ENCODE data around the gene BTBD2. TPM values are rescaled to one million over a fixed set of nuclear protein-coding genes. Genes with fewer than 3 reads are reported as not detected.

Gene BTBD2
- total and polyA plus RNA-seq, 4 donors: 45.6 to 183 (median 111) TPM

- H3K4me3 ChIP-seq (ENCODE audit: low read depth, low read length): no peak overlapping the region
- no peak overlapping the region for H3K27ac ChIP-seq (ENCODE audit: low read depth, low read length)
- no peak for DNase-seq (ENCODE audit: low read depth in 4 of 6, low spot score in 6 of 6)
- 87% methylated on average over 26 of the region's 26 CpGs for whole genome bisulfite sequencing (ENCODE audit: insufficient coverage)
- peaks cover 55% of the 10 kb centered on the region for H3K36me3 ChIP-seq (ENCODE audit: control insufficient read depth, insufficient read depth, low read length)
- no peaks in the 10 kb centered on the region for H3K27me3 ChIP-seq (ENCODE audit: control insufficient read depth, insufficient read depth, low read length)
- no peaks in the 10 kb centered on the region for H3K9me3 ChIP-seq (ENCODE audit: control insufficient read depth, insufficient read depth, low read length)
- peaks cover 12% of the 10 kb centered on the region for H3K4me1 ChIP-seq (ENCODE audit: control insufficient read depth, insufficient read depth, low read length)
These were observed 48.4 kb downstream of the BTBD2 start for GRCh38 chr19:1967087-1967608.

- no peak overlapping the region for H3K27ac ChIP-seq (ENCODE audit: low read depth, low read length)
- WGBS (ENCODE audit: insufficient coverage): 96% methylated on average over 22 of the region's 23 CpGs
- peaks cover 9% of the 10 kb centered on the region for H3K4me1 ChIP-seq (ENCODE audit: control insufficient read depth, insufficient read depth, low read length)
- no peaks in the 10 kb centered on the region for H3K9me3 ChIP-seq (ENCODE audit: control insufficient read depth, insufficient read depth, low read length)
- peaks cover 40% of the 10 kb centered on the region for H3K36me3 ChIP-seq (ENCODE audit: control insufficient read depth, insufficient read depth, low read length)
- no peaks in the 10 kb centered on the region for H3K27me3 ChIP-seq (ENCODE audit: control insufficient read depth, insufficient read depth, low read length)
- no peak for DNase-seq (ENCODE audit: low read depth in 4 of 6, low spot score in 6 of 6)
- no peak overlapping the region for H3K4me3 ChIP-seq (ENCODE audit: low read depth, low read length)
These were observed 52.8 kb downstream of the BTBD2 start for GRCh38 chr19:1962674-1963073.

- 88% methylated on average over 36 of the region's 42 CpGs for WGBS (ENCODE audit: insufficient coverage)
- DNase-seq (ENCODE audit: low read depth in 4 of 6, low spot score in 6 of 6): no peak
- Histone ChIP-seq H3K36me3 (ENCODE audit: control insufficient read depth, insufficient read depth, low read length) (peaks cover 50% of the 10 kb centered on the region), H3K9me3 (ENCODE audit: control insufficient read depth, insufficient read depth, low read length) (no peaks in the 10 kb centered on the region), H3K4me1 (ENCODE audit: control insufficient read depth, insufficient read depth, low read length) (peaks cover 17% of the 10 kb centered on the region), H3K4me3 (ENCODE audit: low read depth, low read length) (no peak overlapping the region), H3K27me3 (ENCODE audit: control insufficient read depth, insufficient read depth, low read length) (no peaks in the 10 kb centered on the region), H3K27ac (ENCODE audit: low read depth, low read length) (no peak overlapping the region)
These were observed 54.3 kb downstream of the BTBD2 start for GRCh38 chr19:1961000-1961883.

GRCh38 chr19:1959928-1960589 is 55.5 kb downstream of the BTBD2 start:
- Histone ChIP-seq H3K27me3 (ENCODE audit: control insufficient read depth, insufficient read depth, low read length) (no peaks in the 10 kb centered on the region), H3K4me1 (ENCODE audit: control insufficient read depth, insufficient read depth, low read length) (peaks cover 27% of the 10 kb centered on the region), H3K9me3 (ENCODE audit: control insufficient read depth, insufficient read depth, low read length) (no peaks in the 10 kb centered on the region), H3K4me3 (ENCODE audit: low read depth, low read length) (no peak overlapping the region), H3K27ac (ENCODE audit: low read depth, low read length) (no peak overlapping the region), H3K36me3 (ENCODE audit: control insufficient read depth, insufficient read depth, low read length) (peaks cover 56% of the 10 kb centered on the region)
- WGBS (ENCODE audit: insufficient coverage): 89% methylated on average over 30 of the region's 32 CpGs
- DNase-seq (ENCODE audit: low read depth in 4 of 6, low spot score in 6 of 6): no peak

GRCh38 chr19:1957562-1958248 is 57.8 kb downstream of the BTBD2 start:
- H3K36me3 ChIP-seq (ENCODE audit: control insufficient read depth, insufficient read depth, low read length): peaks cover 77% of the 10 kb centered on the region
- no peak overlapping the region for H3K4me3 ChIP-seq (ENCODE audit: low read depth, low read length)
- H3K27me3 ChIP-seq (ENCODE audit: control insufficient read depth, insufficient read depth, low read length): no peaks in the 10 kb centered on the region
- H3K9me3 ChIP-seq (ENCODE audit: control insufficient read depth, insufficient read depth, low read length): no peaks in the 10 kb centered on the region
- 54% methylated on average over 31 of the region's 40 CpGs for WGBS (ENCODE audit: insufficient coverage)
- no peak overlapping the region for H3K27ac ChIP-seq (ENCODE audit: low read depth, low read length)
- H3K4me1 ChIP-seq (ENCODE audit: control insufficient read depth, insufficient read depth, low read length): peaks cover 37% of the 10 kb centered on the region
- DNase-seq (ENCODE audit: low read depth in 4 of 6, low spot score in 6 of 6): no peak

GRCh38 chr19:1956868-1957492 is 58.5 kb downstream of the BTBD2 start:
- DNase-seq (ENCODE audit: low read depth in 4 of 6, low spot score in 6 of 6): peak in 1 of 6 donors; percentile 47
- 49% methylated on average over 22 of the region's 28 CpGs for WGBS (ENCODE audit: insufficient coverage)
- Histone ChIP-seq H3K27me3 (ENCODE audit: control insufficient read depth, insufficient read depth, low read length) (no peaks in the 10 kb centered on the region), H3K4me3 (ENCODE audit: low read depth, low read length) (no peak overlapping the region), H3K4me1 (ENCODE audit: control insufficient read depth, insufficient read depth, low read length) (peaks cover 37% of the 10 kb centered on the region), H3K9me3 (ENCODE audit: control insufficient read depth, insufficient read depth, low read length) (no peaks in the 10 kb centered on the region), H3K36me3 (ENCODE audit: control insufficient read depth, insufficient read depth, low read length) (peaks cover 79% of the 10 kb centered on the region), H3K27ac (ENCODE audit: low read depth, low read length) (no peak overlapping the region)

GRCh38 chr19:1956122-1956494 is 59.4 kb downstream of the BTBD2 start:
- Histone ChIP-seq H3K9me3 (ENCODE audit: control insufficient read depth, insufficient read depth, low read length) (no peaks in the 10 kb centered on the region), H3K36me3 (ENCODE audit: control insufficient read depth, insufficient read depth, low read length) (peaks cover 74% of the 10 kb centered on the region), H3K4me1 (ENCODE audit: control insufficient read depth, insufficient read depth, low read length) (peaks cover 37% of the 10 kb centered on the region), H3K4me3 (ENCODE audit: low read depth, low read length) (no peak overlapping the region), H3K27me3 (ENCODE audit: control insufficient read depth, insufficient read depth, low read length) (no peaks in the 10 kb centered on the region), H3K27ac (ENCODE audit: low read depth, low read length) (no peak overlapping the region)
- WGBS (ENCODE audit: insufficient coverage): 89% methylated on average over 12 of the region's 12 CpGs
- DNase-seq (ENCODE audit: low read depth in 4 of 6, low spot score in 6 of 6): no peak

GRCh38 chr19:1955171-1956121 is 60.1 kb downstream of the BTBD2 start:
- Histone ChIP-seq H3K36me3 (ENCODE audit: control insufficient read depth, insufficient read depth, low read length) (peaks cover 72% of the 10 kb centered on the region), H3K9me3 (ENCODE audit: control insufficient read depth, insufficient read depth, low read length) (no peaks in the 10 kb centered on the region), H3K27me3 (ENCODE audit: control insufficient read depth, insufficient read depth, low read length) (no peaks in the 10 kb centered on the region), H3K4me1 (ENCODE audit: control insufficient read depth, insufficient read depth, low read length) (peaks cover 37% of the 10 kb centered on the region), H3K27ac (ENCODE audit: low read depth, low read length) (no peak overlapping the region), H3K4me3 (ENCODE audit: low read depth, low read length) (no peak overlapping the region)
- DNase-seq (ENCODE audit: low read depth in 4 of 6, low spot score in 6 of 6): no peak
- 84% methylated on average over 40 of the region's 51 CpGs for WGBS (ENCODE audit: insufficient coverage)
